ENCODE data around the gene JAK3. TPM values are rescaled to one million over a fixed set of nuclear protein-coding genes. Genes with fewer than 3 reads are reported as not detected.

JAK3 gene
- total and polyA plus RNA-seq, 2 of the 8 experiments (the other 6 are each of a cell fraction or from before 2014, with no cell fraction given) = 4.0 to 4.7 TPM

- no peak for FAIRE-seq
- no peak overlapping the region for H3K9ac ChIP-seq (replicated peaks in 1 of 4; ENCODE audit: extremely low read depth in 1 of 4, low read depth in 3 of 4, low read length in 3 of 4)
- WGBS, 2 experiments (ENCODE audit: extremely low coverage in 1 of 2, insufficient coverage in 1 of 2, insufficient read length in 1 of 2, insufficient replicate concordance in 2 of 2, low coverage in 1 of 2, low lambda C conversion rate in 2 of 2, missing lambda C conversion rate in 1 of 2) = 86% methylated on average over 5 of the region's 5 CpGs; no CpG with 5 or more reads in 1 of the 2 experiments
Measured at GRCh38 chr19:17812099-17812498, 35.7 kb downstream of the JAK3 start.

More at GRCh38 chr19:17812099-17812498, 35.7 kb downstream of the JAK3 start:
- Histone ChIP-seq H3K36me3 (ENCODE audit: control insufficient read depth in 2 of 4, insufficient read depth in 4 of 4, low read length in 3 of 4) (no peaks in the 10 kb centered on the region), H2BK15ac (ENCODE audit: low read length) (no peak overlapping the region), H3K79me1 (ENCODE audit: low read depth, low read length) (no peaks in the 10 kb centered on the region), H3K9me3 (ENCODE audit: insufficient read depth in 2 of 2, low read depth in 1 of 2, low read length in 1 of 2) (no peaks in the 10 kb centered on the region), H3K23me2 (ENCODE audit: low read depth, low read length) (no peaks in the 10 kb centered on the region), H2AFZ (ENCODE audit: low read length) (no peak overlapping the region), H3K23ac (ENCODE audit: insufficient read length) (no peak overlapping the region), H2BK120ac (replicated peaks; ENCODE audit: low read depth, low read length) (no peak overlapping the region), H3K4me1 (replicated peaks in 1 of 4; ENCODE audit: control insufficient read depth in 3 of 4, insufficient read depth in 4 of 4, low read length in 3 of 4) (no peaks in the 10 kb centered on the region), H3K18ac (ENCODE audit: extremely low read depth, low read length) (no peak overlapping the region), H3K56ac (replicated peaks; ENCODE audit: insufficient read length, low read depth, low read length) (no peak overlapping the region), H2BK12ac (ENCODE audit: low read depth, low read length) (no peak overlapping the region), H2BK20ac (ENCODE audit: low read length) (no peak overlapping the region), H3K4ac (replicated peaks; ENCODE audit: insufficient read length, low read depth, low read length) (no peak overlapping the region), H4K20me1 (replicated peaks in 1 of 2; ENCODE audit: control insufficient read depth in 1 of 2, insufficient read depth in 2 of 2, low read length in 2 of 2) (peaks cover 0 to 1% of the 10 kb centered on the region in 2 experiments), H4K91ac (replicated peaks; ENCODE audit: insufficient read length, low read length) (no peak overlapping the region), H4K8ac (ENCODE audit: extremely low read depth, insufficient read depth, low read length) (no peak overlapping the region), H2AK5ac (ENCODE audit: low read depth, low read length) (no peak overlapping the region), H3K14ac (ENCODE audit: insufficient read length) (no peak overlapping the region), H4K5ac (ENCODE audit: insufficient read length, low read depth, low read length) (no peak overlapping the region), H3K27ac (ENCODE audit: low read depth, low read length) (no peak overlapping the region), H3K4me3 (ENCODE audit: extremely low read depth in 1 of 4, insufficient read depth in 2 of 4, low read depth in 3 of 4, low read length in 4 of 4) (no peak overlapping the region), H3K4me2 (ENCODE audit: insufficient read depth in 1 of 2, low read depth in 2 of 2, low read length in 2 of 2) (no peak overlapping the region), H2BK5ac (ENCODE audit: low read depth, low read length) (no peak overlapping the region), H3K79me2 (ENCODE audit: control insufficient read depth in 1 of 2, insufficient read depth in 2 of 2, low read length in 2 of 2) (no peaks in the 10 kb centered on the region), H3K27me3 (replicated peaks in 1 of 4; ENCODE audit: control insufficient read depth in 3 of 4, extremely low read depth in 1 of 4, insufficient read depth in 3 of 4, low read length in 3 of 4) (no peaks in the 10 kb centered on the region; a peak in 1 of 7 replicates)
- TF ChIP-seq FOSL1 (IDR thresholded peaks at IDR 0.05; ENCODE audit: insufficient read depth, low read depth, low read length) (no peak), RAD21 (IDR thresholded peaks at IDR 0.05 in 1 of 2, conservative IDR thresholded peaks at IDR 0.05 in 1 of 2; ENCODE audit: low read depth in 2 of 2, low read length in 2 of 2) (no peak), NANOG (IDR thresholded peaks at IDR 0.05; ENCODE audit: insufficient read depth, low read depth, low read length, poor library complexity, severe bottlenecking) (no peak), YY1 (IDR thresholded peaks at IDR 0.05; ENCODE audit: low read depth, low read length) (no peak), CBX8 (IDR thresholded peaks at IDR 0.05; ENCODE audit: borderline replicate concordance, low read depth, low read length) (no peak), KDM4A (IDR thresholded peaks at IDR 0.05; ENCODE audit: low read depth, low read length, severe bottlenecking) (no peak), NRF1 (IDR thresholded peaks at IDR 0.05; ENCODE audit: low read depth, low read length) (no peak), CBX5 (IDR thresholded peaks at IDR 0.05; ENCODE audit: low read depth, low read length) (no peak), TAF1 (IDR thresholded peaks at IDR 0.05; ENCODE audit: low read depth, low read length) (no peak), ZNF274 (IDR thresholded peaks at IDR 0.05; ENCODE audit: borderline replicate concordance, extremely low read depth, low read length) (no peak)
- CTCF ChIA-PET (ENCODE audit: partially characterized antibody) = interaction anchor here (1.1 kb wide), 3 partner anchors 9 to 18 kb away, joined by 3 read pairs; no protein-coding TSS in a partner anchor
- no peak for DNase-seq (ENCODE audit: low read depth in 1 of 2, low spot score in 2 of 2)
- POLR2A ChIA-PET (ENCODE audit: partially characterized antibody) = interaction anchor here (0.8 to 3.1 kb wide), 4 partner anchors 8 to 48 kb away, joined by 4 to 10 read pairs (median 4); partner anchors contain the start of genes B3GNT3 and RPL18A

All from H1 (cell line).